Left colon (tissue), 2 donors: ENCODE data around the gene ZYG11B. TPM values are rescaled to one million over a fixed set of nuclear protein-coding genes. Genes with fewer than 3 reads are reported as not detected.

Experiments
- total RNA-seq, 2 donors: library from RNA; stranded (reverse); fragmentation: NEBNext Ultra II Directional; extraction: Animal tissue kit (Norgen Biotek cat#: 25700); gene quantifications; one replicate each; pipeline ENCODE4 v1.2.1, GENCODE V29; 2021
- donor health status: DM: no; HTN: no; CAD: no.
- donor health status: DM: yes; HTN: yes; CAD: no.

ZYG11B gene
- total RNA-seq, 2 donors from 2014 or later, result 29.0 to 30.3 TPM

Other genes with a start within 250 kb of the ZYG11B start
- gene TUT4, start 173.4 kb upstream of the ZYG11B start, total RNA-seq, result 10 to 100 TPM; 22.3 to 24.5 TPM
- 1 to 10 TPM; 1.4 to 3.0 TPM for gene GPX7, start 124.1 kb upstream of the ZYG11B start, total RNA-seq
- gene SHISAL2A, start 93.3 kb upstream of the ZYG11B start, total RNA-seq, result under 1 TPM; 0.34 to 0.45 TPM
- gene COA7, start 28.1 kb upstream of the ZYG11B start, total RNA-seq, result 10 to 100 TPM; 21.3 to 28.1 TPM
- under 1 TPM; 0.06 to 0.12 TPM for gene ZYG11A, start 116.3 kb downstream of the ZYG11B start, total RNA-seq
- gene ECHDC2, start 195.3 kb downstream of the ZYG11B start, total RNA-seq, result 100 to 1,000 TPM; 136 to 159 TPM
- 100 to 1,000 TPM; 303 to 312 TPM for gene SCP2, start 200.8 kb downstream of the ZYG11B start, total RNA-seq